PC-3 (cell line): ENCODE measurements around the gene OVCH2. TPM values are rescaled to one million over a fixed set of nuclear protein-coding genes. Genes with fewer than 3 reads are reported as not detected.

Experiments
- ATAC-seq: fragments of 200-7000 bp; cut with Tn5 transposase; 2 replicates; pipeline ENCODE4 v1.9.1; 2020; ENCODE audit warnings: mild to moderate bottlenecking, moderate library complexity
- BruUV-seq: library from RNA; stranded (reverse); fragments of 400-500 nt; replicated peaks from 2 replicates; lab custom pipeline; 2021; lab: Mats Ljungman, UMichigan
- CTCF ChIA-PET: fragments of 300-600 bp; sonication (Branson Sonifier 250); formaldehyde crosslinking; loops from one replicate; lab custom pipeline; 2022; ENCODE audit warnings: antibody characterized with exemption; lab: Charles Lee
- POLR2A ChIA-PET: fragments of 300-600 bp; sonication (Branson Sonifier 250); formaldehyde crosslinking; loops from one replicate; lab custom pipeline; 2022; ENCODE audit warnings: antibody characterized with exemption; ENCODE audit not compliant: unreplicated experiment; lab: Charles Lee
- DNase-seq: peaks from one replicate; pipeline ENCODE4 v3.0.0-alpha.2; 2015
- H2AFZ ChIP-seq: fragments of 300-600 bp; sonication (generic); 2 replicates; pipeline ENCODE4 v1.6.0; 2016; ENCODE audit warnings: antibody characterized with exemption, low read length
- H3F3A ChIP-seq: fragments of 300-600 bp; sonication (generic); one replicate; pipeline ENCODE4 v1.6.0; 2017; ENCODE audit warnings: antibody characterized with exemption, low read length, control low read depth, mild to moderate bottlenecking; ENCODE audit not compliant: unreplicated experiment
- H3K27ac ChIP-seq: fragments of 300-600 bp; sonication (generic); 2 replicates; pipeline ENCODE4 v1.5.1; 2016; ENCODE audit warnings: mild to moderate bottlenecking, low read length
- H3K27me3 ChIP-seq: fragments of 300-600 bp; sonication (generic); 2 replicates; pipeline ENCODE4 v1.6.1; 2016; ENCODE audit warnings: low read length, mixed read lengths
- H3K36me3 ChIP-seq: fragments of 300-600 bp; sonication (generic); 2 replicates; pipeline ENCODE4 v1.6.1; 2016; ENCODE audit warnings: low read depth, mixed run types, low read length, mixed read lengths
- H3K4me1 ChIP-seq: fragments of 300-600 bp; sonication (generic); 2 replicates; pipeline ENCODE4 v1.5.1; 2016; ENCODE audit warnings: low read length; ENCODE audit not compliant: insufficient read depth
- H3K4me2 ChIP-seq: fragments of 300-600 bp; sonication (generic); 2 replicates; pipeline ENCODE4 v1.6.0; 2016; ENCODE audit warnings: low read length
- H3K4me3 ChIP-seq: fragments of 300-600 bp; sonication (generic); 2 replicates; pipeline ENCODE4 v1.5.1; 2016; ENCODE audit warnings: mild to moderate bottlenecking, low read length, mixed read lengths
- H3K79me2 ChIP-seq: fragments of 300-600 bp; sonication (generic); 2 replicates; pipeline ENCODE4 v1.6.1; 2017; ENCODE audit warnings: low read length, mixed read lengths
- H3K9ac ChIP-seq: fragments of 300-600 bp; sonication (generic); 2 replicates; pipeline ENCODE4 v1.6.0; 2016; ENCODE audit warnings: mild to moderate bottlenecking, low read length
- H3K9me2 ChIP-seq: fragments of 300-600 bp; sonication (generic); replicated peaks from 2 replicates; pipeline ENCODE4 v1.6.1; 2016; ENCODE audit warnings: mixed run types, low read length, mixed read lengths
- H3K9me3 ChIP-seq: fragments of 300-600 bp; sonication (generic); 2 replicates; pipeline ENCODE4 v1.6.1; 2016; ENCODE audit warnings: low read length, mixed read lengths
- H4K20me1 ChIP-seq: fragments of 300-600 bp; sonication (generic); 2 replicates; pipeline ENCODE4 v1.6.1; 2016; ENCODE audit warnings: low read length, mixed read lengths
- CTCF ChIP-seq: fragments of 300-600 bp; sonication (generic); conservative IDR thresholded peaks from 2 replicates; pipeline ENCODE4 v1.5.1; 2017; ENCODE audit warnings: antibody characterized with exemption, low read depth, mild to moderate bottlenecking, low read length
- EZH2 ChIP-seq: fragments of 300-600 bp; sonication (generic); IDR thresholded peaks from one replicate; pipeline ENCODE4 v1.6.1; 2017; ENCODE audit warnings: antibody characterized with exemption, mild to moderate bottlenecking, low read length; ENCODE audit not compliant: unreplicated experiment
- EZH2phosphoT487 ChIP-seq: fragments of 300-600 bp; sonication (generic); IDR thresholded peaks from 2 replicates; pipeline ENCODE4 v1.6.1; 2018; ENCODE audit warnings: mild to moderate bottlenecking, antibody characterized with exemption, low read length, borderline replicate concordance
- intact Hi-C: fragments of 100-400 bp; cut with micrococcal nuclease; formaldehyde crosslinking; loops from 2 replicates; pipeline ENCODE4 v1.9.0; 2023
- total RNA-seq: library from RNA; depleted of rRNA; stranded (reverse); fragments of >200 nt; gene quantifications from 2 replicates; pipeline ENCODE4 v1.2.3, GENCODE V29; 2014

OVCH2 gene
- total RNA-seq, 1 experiment from 2014 or later = not detected

- BruUV-seq = no TSS peak
- intact Hi-C loops = no loop called here
- no peaks in the 10 kb centered on the region for H3K9me3 ChIP-seq
These were observed 32.4 kb downstream of the OVCH2 start for GRCh38 chr11:7673724-7674434.

GRCh38 chr11:7672960-7673723 is 33.1 kb downstream of the OVCH2 start, which contains the start of gene CYB5R2:
Gene CYB5R2 (minus strand): TSS chr11:7673500. CDS start chr11:7672825, 675 bp downstream.
- no peaks in the 10 kb centered on the region for H3F3A ChIP-seq
- no TSS peak for BruUV-seq
- DNase-seq (no peak), ATAC-seq (no peak)
- no peaks in the 10 kb centered on the region for H3K27me3 ChIP-seq
- intact Hi-C loops = no loop called here
- no peak within 1 kb of the TSS for H3K9ac ChIP-seq
- no peaks in the 10 kb centered on the region for H3K9me3 ChIP-seq
- no peaks in the 10 kb centered on the region for H3K79me2 ChIP-seq
- ChIA-PET CTCF (no interaction called here), POLR2A (no interaction called here)
- no peak within 1 kb of the TSS for H3K27ac ChIP-seq
- H2AFZ ChIP-seq = no peak within 1 kb of the TSS
- H3K4me3 ChIP-seq = no peak within 1 kb of the TSS
- peaks cover 30% of the 10 kb centered on the region for H3K4me1 ChIP-seq
- no peaks in the 10 kb centered on the region for H3K36me3 ChIP-seq
- TF ChIP-seq CTCF = no peak
- no peak for TF ChIP-seq EZH2phosphoT487
- TF ChIP-seq EZH2 = no peak
- H4K20me1 ChIP-seq = no peaks in the 10 kb centered on the region
- no peaks in the 10 kb centered on the region for H3K9me2 ChIP-seq
- no peak within 1 kb of the TSS for H3K4me2 ChIP-seq

More at GRCh38 chr11:7673724-7674434, 32.4 kb downstream of the OVCH2 start:
- Histone ChIP-seq H3K4me1 (peaks cover 30% of the 10 kb centered on the region), H3K4me2 (no peak overlapping the region), H3K27me3 (no peaks in the 10 kb centered on the region), H4K20me1 (no peaks in the 10 kb centered on the region), H3K9me2 (no peaks in the 10 kb centered on the region), H3K36me3 (no peaks in the 10 kb centered on the region), H3K9ac (no peak overlapping the region), H3K79me2 (no peaks in the 10 kb centered on the region), H2AFZ (no peak overlapping the region), H3K27ac (no peak overlapping the region), H3K4me3 (no peak overlapping the region), H3F3A (no peaks in the 10 kb centered on the region)
- DNase-seq (no peak), ATAC-seq (no peak)
- ChIA-PET POLR2A (no interaction called here), CTCF (no interaction called here)
- TF ChIP-seq EZH2 = no peak

- intact Hi-C loops = no loop called here
These were observed 33.9 kb downstream of the OVCH2 start for GRCh38 chr11:7672276-7672959.

More at GRCh38 chr11:7672276-7672959, 33.9 kb downstream of the OVCH2 start:
- ChIA-PET CTCF (no interaction called here), POLR2A (no interaction called here)
- H3K4me1 ChIP-seq = peaks cover 24% of the 10 kb centered on the region
- H3K79me2 ChIP-seq = no peaks in the 10 kb centered on the region
- H3K4me3 ChIP-seq = no peak overlapping the region
- BruUV-seq = no TSS peak
- ATAC-seq (no peak), DNase-seq (no peak)
- H3K27me3 ChIP-seq = no peaks in the 10 kb centered on the region
- no peaks in the 10 kb centered on the region for H3F3A ChIP-seq
- H3K9me2 ChIP-seq = no peaks in the 10 kb centered on the region
- no peak overlapping the region; the same call in 1 of the 2 replicates for H3K27ac ChIP-seq
- H3K36me3 ChIP-seq = no peaks in the 10 kb centered on the region
- H3K9ac ChIP-seq = no peak overlapping the region
- H3K9me3 ChIP-seq = no peaks in the 10 kb centered on the region
- TF ChIP-seq EZH2 = no peak
- no peak for TF ChIP-seq EZH2phosphoT487
- no peak for TF ChIP-seq CTCF
- H4K20me1 ChIP-seq = no peaks in the 10 kb centered on the region
- no peak overlapping the region for H2AFZ ChIP-seq
- no peak overlapping the region for H3K4me2 ChIP-seq
